ENCODE results near the gene DCTN3. TPM values are rescaled to one million over a fixed set of nuclear protein-coding genes. Genes with fewer than 3 reads are reported as not detected.
A peak's percentile ranks its signal among the peaks of the same experiment; 100 is the strongest.
"Not testable (repeated sequence)": the region's sequence is repeated elsewhere in the genome, so short reads cannot be mapped to it uniquely, and the experiment has no call there.

Gene DCTN3
- total RNA-seq, 2 donors from 2014 or later = 81.0 to 123 TPM

- Mint-ChIP-seq H3K36me3 (peaks cover 23 to 26% of the 10 kb centered on the region in 2 donors), H3K9me3 (no peaks in the 10 kb centered on the region), H3K27ac (peak within 1 kb of the TSS; percentile 13 to 62)
- ATAC-seq (peak; percentile 84 to 86), DNase-seq (ENCODE audit: low spot score in 2 of 2) (peak in 1 of 2 donors; percentile 46)
Observed at GRCh38 chr9:34651876-34652601, 31.7 kb upstream of the DCTN3 start, which contains the start of gene IL11RA. IL11RA (plus strand) TSS chr9:34652185; CDS start chr9:34655218, 3,033 bp downstream.

GRCh38 chr9:34651321-34651720 is 31.0 kb upstream of the DCTN3 start:
- ATAC-seq (no peak), DNase-seq (ENCODE audit: low spot score in 2 of 2) (no peak)
- Mint-ChIP-seq H3K27ac (no peak overlapping the region), H3K9me3 (no peaks in the 10 kb centered on the region), H3K36me3 (peaks cover 25 to 26% of the 10 kb centered on the region in 2 donors)

- H3K36me3 Mint-ChIP-seq = peaks cover 25 to 26% of the 10 kb centered on the region in 2 donors
Observed at GRCh38 chr9:34650816-34651215, 30.5 kb upstream of the DCTN3 start.

GRCh38 chr9:34648673-34649072 is 28.4 kb upstream of the DCTN3 start:
- H3K27ac Mint-ChIP-seq = peak overlapping the region; percentile 48 to 75
- DNase-seq (ENCODE audit: low spot score in 2 of 2) (no peak), ATAC-seq (no peak)
- peaks cover 25 to 26% of the 10 kb centered on the region in 2 donors for H3K36me3 Mint-ChIP-seq
- no peaks in the 10 kb centered on the region for H3K9me3 Mint-ChIP-seq

More at GRCh38 chr9:34650816-34651215, 30.5 kb upstream of the DCTN3 start:
- Mint-ChIP-seq H3K9me3 (no peaks in the 10 kb centered on the region), H3K27ac (no peak overlapping the region)
- no peak for DNase-seq (ENCODE audit: low spot score in 2 of 2)
- ATAC-seq = no peak

GRCh38 chr9:34647651-34648050 is 27.4 kb upstream of the DCTN3 start:
- H3K9me3 Mint-ChIP-seq = no peaks in the 10 kb centered on the region
- DNase-seq (ENCODE audit: low spot score in 2 of 2) (no peak), ATAC-seq (no peak)
- H3K36me3 Mint-ChIP-seq = peaks cover 25 to 26% of the 10 kb centered on the region in 2 donors
- peak overlapping the region; percentile 75 to 88 for H3K27ac Mint-ChIP-seq

- Mint-ChIP-seq H3K9me3 (no peaks in the 10 kb centered on the region), H3K36me3 (peaks cover 25 to 26% of the 10 kb centered on the region in 2 donors), H3K27ac (peak overlapping the region; percentile 75 to 88)
- peak in 1 of 2 donors; percentile 41 for ATAC-seq
- peak in 1 of 2 donors; percentile 71 for DNase-seq (ENCODE audit: low spot score in 2 of 2)
Observed at GRCh38 chr9:34647084-34647403, 26.7 kb upstream of the DCTN3 start.

- Mint-ChIP-seq H3K9me3 (no peaks in the 10 kb centered on the region), H3K27ac (peak within 1 kb of the TSS; percentile 75 to 88), H3K36me3 (peaks cover 25 to 26% of the 10 kb centered on the region in 2 donors)
- ATAC-seq (peak; percentile 87 to 90), DNase-seq (ENCODE audit: low spot score in 2 of 2) (peak; percentile 96 to 99)
Observed at GRCh38 chr9:34646211-34647083, 26.2 kb upstream of the DCTN3 start, which contains the start of gene GALT. GALT (plus strand) TSS chr9:34646675; CDS start chr9:34646705, 30 bp downstream.

- DNase-seq (ENCODE audit: low spot score in 2 of 2) (no peak), ATAC-seq (no peak)
- H3K36me3 Mint-ChIP-seq = peaks cover 25 to 26% of the 10 kb centered on the region in 2 donors
- no peak overlapping the region for H3K27ac Mint-ChIP-seq
- H3K9me3 Mint-ChIP-seq = no peaks in the 10 kb centered on the region
Observed at GRCh38 chr9:34644766-34645314, 24.5 kb upstream of the DCTN3 start.

- DNase-seq (ENCODE audit: low spot score in 2 of 2) = no peak
- Mint-ChIP-seq H3K9me3 (no peaks in the 10 kb centered on the region), H3K27ac (no peak overlapping the region), H3K36me3 (peaks cover 6 to 8% of the 10 kb centered on the region in 2 donors)
- ATAC-seq = no peak
Observed at GRCh38 chr9:34642679-34643078, 22.4 kb upstream of the DCTN3 start.

GRCh38 chr9:34639322-34639721 is 19.0 kb upstream of the DCTN3 start:
- ATAC-seq; DNase-seq (ENCODE audit: low spot score in 2 of 2): not testable (repeated sequence)
- peaks cover 16 to 17% of the 10 kb centered on the region in 2 donors for H3K36me3 Mint-ChIP-seq

GRCh38 chr9:34638138-34638445 is 17.8 kb upstream of the DCTN3 start:
- ATAC-seq (peak in 1 of 2 donors; percentile 8), DNase-seq (ENCODE audit: low spot score in 2 of 2) (no peak)
- H3K9me3 Mint-ChIP-seq = no peaks in the 10 kb centered on the region
- peak overlapping the region; percentile 91 to 98 for H3K27ac Mint-ChIP-seq
- peaks cover 16 to 17% of the 10 kb centered on the region in 2 donors for H3K36me3 Mint-ChIP-seq

More at GRCh38 chr9:34639322-34639721, 19.0 kb upstream of the DCTN3 start:
- H3K27ac Mint-ChIP-seq, H3K9me3 Mint-ChIP-seq: not testable (repeated sequence)

- ATAC-seq (peak; percentile 90 to 93), DNase-seq (ENCODE audit: low spot score in 2 of 2) (peak; percentile 96 to 98)
- Mint-ChIP-seq H3K36me3 (peaks cover 16 to 17% of the 10 kb centered on the region in 2 donors), H3K27ac (peak within 1 kb of the TSS; percentile 91 to 98), H3K9me3 (no peaks in the 10 kb centered on the region)
Observed at GRCh38 chr9:34637356-34638137, 17.3 kb upstream of the DCTN3 start, which contains the start of gene SIGMAR1. SIGMAR1 (minus strand) TSS chr9:34637787; CDS start chr9:34637697, 90 bp downstream.

GRCh38 chr9:34636791-34637355 is 16.6 kb upstream of the DCTN3 start:
- Mint-ChIP-seq H3K9me3 (no peaks in the 10 kb centered on the region), H3K27ac (peak overlapping the region; percentile 91 to 93), H3K36me3 (peaks cover 16 to 17% of the 10 kb centered on the region in 2 donors)
- no peak for DNase-seq (ENCODE audit: low spot score in 2 of 2)
- no peak for ATAC-seq

- ATAC-seq = no peak
- Mint-ChIP-seq H3K27ac (peak overlapping the region in 1 of 2 donors; percentile 58), H3K9me3 (no peaks in the 10 kb centered on the region), H3K36me3 (peaks cover 16 to 17% of the 10 kb centered on the region in 2 donors)
- DNase-seq (ENCODE audit: low spot score in 2 of 2) = no peak
Observed at GRCh38 chr9:34635556-34635955, 15.3 kb upstream of the DCTN3 start.

- no peaks in the 10 kb centered on the region for H3K9me3 Mint-ChIP-seq
- H3K36me3 Mint-ChIP-seq = peaks cover 16 to 17% of the 10 kb centered on the region in 2 donors
- ATAC-seq = no peak
- no peak for DNase-seq (ENCODE audit: low spot score in 2 of 2)
- H3K27ac Mint-ChIP-seq = no peak overlapping the region
Observed at GRCh38 chr9:34634551-34635248, 14.4 kb upstream of the DCTN3 start.

Measured in activated naive CD4-positive, alpha-beta T cell treated with anti-CD3 and anti-CD28 coated beads, Interleukin-2, amount 50 U/mL, for 72 hours (primary cell).